HG03045 (cell line): Measurements from ENCODE around the gene TMEM167A.
A peak's percentile ranks its signal among the peaks of the same experiment; 100 is the strongest.

Experiments used
- ATAC-seq: cut with Tn5 transposase; IDR thresholded peaks from one replicate; pipeline ENCODE4 v1.9.1; 2021; ENCODE audit warnings: mild to moderate bottlenecking, moderate library complexity; ENCODE audit not compliant: unreplicated experiment

Gene TMEM167A

GRCh38 chr5:83036991-83037575 is 40.1 kb downstream of the TMEM167A start:
- ATAC-seq: no peak

GRCh38 chr5:83035373-83036100 is 41.7 kb downstream of the TMEM167A start:
- no peak for ATAC-seq

- no peak for ATAC-seq
Measured at GRCh38 chr5:83034528-83035207, 42.5 kb downstream of the TMEM167A start.

GRCh38 chr5:83034036-83034435 is 43.2 kb downstream of the TMEM167A start:
- no peak for ATAC-seq

- no peak for ATAC-seq
Measured at GRCh38 chr5:83031381-83031780, 45.8 kb downstream of the TMEM167A start.

- ATAC-seq: no peak
Measured at GRCh38 chr5:83029912-83030311, 47.3 kb downstream of the TMEM167A start.

- ATAC-seq: peak; percentile 68
Measured at GRCh38 chr5:83026930-83027687, 50.1 kb downstream of the TMEM167A start.

- ATAC-seq: no peak
Measured at GRCh38 chr5:83026516-83026915, 50.7 kb downstream of the TMEM167A start.

- ATAC-seq: no peak
Measured at GRCh38 chr5:83025690-83026478, 51.3 kb downstream of the TMEM167A start.

GRCh38 chr5:83022334-83022733 is 54.9 kb downstream of the TMEM167A start:
- no peak for ATAC-seq

GRCh38 chr5:83015676-83016075 is 61.5 kb downstream of the TMEM167A start:
- no peak for ATAC-seq

- ATAC-seq: peak; percentile 99
Measured at GRCh38 chr5:83011985-83012384, 65.2 kb downstream of the TMEM167A start.

GRCh38 chr5:83009408-83009807 is 67.8 kb downstream of the TMEM167A start:
- ATAC-seq: no peak

- ATAC-seq: no peak
Measured at GRCh38 chr5:83007755-83008154, 69.4 kb downstream of the TMEM167A start.

- ATAC-seq: no peak
Measured at GRCh38 chr5:83006683-83007283, 70.4 kb downstream of the TMEM167A start.

- no peak for ATAC-seq
Measured at GRCh38 chr5:83003791-83004190, 73.4 kb downstream of the TMEM167A start.
